SK-N-MC (cell line): ENCODE data around the gene YARS2.
A peak's percentile ranks its signal among the peaks of the same experiment; 100 is the strongest.

ENCODE experiments used
- DNase-seq: peaks from one replicate; pipeline ENCODE4 v3.0.0-alpha.2; 2011; ENCODE audit warnings: low read depth, low spot score
- H3K27ac ChIP-seq: fragments of 200-600 bp; sonication (generic); 2 replicates; pipeline ENCODE4 v1.5.1; 2016; ENCODE audit warnings: mixed run types
- H3K36me3 ChIP-seq: fragments of 200-600 bp; sonication (generic); 2 replicates; pipeline ENCODE4 v1.6.1; 2017; ENCODE audit warnings: antibody characterized with exemption, low read length, mixed read lengths; ENCODE audit not compliant: insufficient read depth
- H3K4me3 ChIP-seq: fragments of 200-600 bp; sonication (generic); 2 replicates; pipeline ENCODE4 v1.5.1; 2016
- H3K9ac ChIP-seq: fragments of 200-600 bp; sonication (generic); 2 replicates; pipeline ENCODE4 v1.8.0; 2017; ENCODE audit warnings: mixed run types, mixed read lengths; ENCODE audit not compliant: insufficient read length
- H3K9me3 ChIP-seq: fragments of 200-600 bp; sonication (generic); 2 replicates; pipeline ENCODE4 v1.6.1; 2017; ENCODE audit warnings: low read depth, mild to moderate bottlenecking, antibody characterized with exemption, low read length, moderate library complexity, mixed read lengths
- EZH2 ChIP-seq: fragments of 200-600 bp; sonication (generic); IDR thresholded peaks from one replicate; pipeline ENCODE4 v1.6.1; 2017; ENCODE audit warnings: antibody characterized with exemption
- FOXP2 ChIP-seq: optimal IDR thresholded peaks from 2 replicates; pipeline ENCODE3; 2011; ENCODE audit warnings: mild to moderate bottlenecking, moderate library complexity; ENCODE audit not compliant: insufficient read depth; ENCODE audit errors: extremely low read length, control extremely low read depth
- POLR2AphosphoS5 ChIP-seq: IDR thresholded peaks from 2 replicates; pipeline ENCODE4 v1.6.1; 2012; ENCODE audit warnings: mild to moderate bottlenecking, low read depth, low read length, borderline replicate concordance

Gene YARS2

DNA sequence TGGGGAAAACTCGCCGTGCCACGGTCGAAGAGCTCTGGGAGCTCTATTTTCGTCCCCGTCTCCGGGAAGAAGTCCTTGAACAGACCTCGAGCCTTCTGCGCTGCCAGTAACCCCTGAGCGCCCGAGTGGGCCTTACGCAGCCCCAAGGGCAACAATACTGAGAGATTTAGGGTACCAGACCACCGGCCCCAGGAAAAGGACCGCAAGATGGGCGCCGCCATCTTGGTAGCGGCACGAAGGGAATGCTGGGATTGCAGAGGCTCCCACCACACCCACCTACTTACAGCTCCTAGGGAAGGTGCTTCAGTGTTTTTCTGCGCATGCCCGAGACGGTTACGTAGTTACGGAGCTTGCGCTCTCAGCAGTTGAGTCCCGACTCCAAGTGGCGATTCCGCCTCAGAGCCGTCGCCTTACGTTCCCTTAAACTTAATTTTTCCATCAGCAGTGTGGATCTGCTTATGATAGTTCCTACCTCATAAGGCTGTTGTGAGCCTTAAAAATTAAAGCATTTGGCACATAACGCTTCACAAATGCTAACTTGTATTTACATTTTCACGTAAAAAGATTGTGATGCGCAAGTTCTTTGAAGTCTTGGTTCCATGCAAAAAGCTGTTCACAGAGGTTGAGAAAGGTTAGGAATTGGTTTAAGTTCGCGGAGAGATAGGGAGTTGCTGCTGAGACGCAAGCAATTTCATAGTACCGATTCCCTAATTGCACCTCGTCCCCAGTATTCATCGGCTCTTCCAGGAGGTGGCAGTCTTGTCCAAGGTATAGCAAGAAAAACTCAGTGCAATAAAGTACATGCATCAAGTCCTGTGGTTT lies at the start of gene YARS2:
Gene YARS2 (minus strand): TSS at position 244 of the 822 bp plus-strand sequence. CDS start 23 bp downstream, at position 221.
- Histone ChIP-seq H3K4me3 (peak within 1 kb of the TSS; percentile 96), H3K36me3 (peaks cover 27% of the 10 kb centered on the region), H3K9me3 (no peaks in the 10 kb centered on the region), H3K9ac (peak within 1 kb of the TSS; percentile 95), H3K27ac (peak within 1 kb of the TSS; percentile 96)
- peak; percentile 92 for DNase-seq
- TF ChIP-seq POLR2AphosphoS5 = peak; percentile 93
- TF ChIP-seq FOXP2 = no peak

DNA sequence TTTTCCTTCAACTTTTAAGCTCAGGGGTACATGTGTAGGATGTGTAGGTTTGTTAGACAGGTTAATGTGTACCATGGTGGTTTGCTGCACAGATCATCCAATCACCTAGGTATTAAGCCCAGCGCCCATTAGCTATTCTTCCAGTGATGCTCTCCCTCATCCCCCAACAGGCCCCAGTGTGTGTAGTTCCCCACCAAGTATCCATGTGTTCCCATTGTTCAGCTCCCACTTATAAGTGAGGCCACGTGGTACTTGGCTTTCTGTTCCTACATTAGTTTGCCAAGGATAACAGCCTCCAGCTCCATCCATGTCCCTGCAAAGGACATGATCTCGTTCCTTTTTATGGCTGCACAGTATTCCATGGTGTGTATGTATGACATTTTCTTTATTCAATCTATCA lies 48.6 kb upstream of the YARS2 start:
- no peaks in the 10 kb centered on the region for H3K9me3 ChIP-seq
- no peak overlapping the region for H3K4me3 ChIP-seq
- no peak overlapping the region for H3K27ac ChIP-seq
- no peak for DNase-seq
- TF ChIP-seq FOXP2 (no peak), EZH2 (no peak), POLR2AphosphoS5 (no peak)
- H3K36me3 ChIP-seq = peaks cover 26% of the 10 kb centered on the region
- H3K9ac ChIP-seq = no peak overlapping the region

DNA sequence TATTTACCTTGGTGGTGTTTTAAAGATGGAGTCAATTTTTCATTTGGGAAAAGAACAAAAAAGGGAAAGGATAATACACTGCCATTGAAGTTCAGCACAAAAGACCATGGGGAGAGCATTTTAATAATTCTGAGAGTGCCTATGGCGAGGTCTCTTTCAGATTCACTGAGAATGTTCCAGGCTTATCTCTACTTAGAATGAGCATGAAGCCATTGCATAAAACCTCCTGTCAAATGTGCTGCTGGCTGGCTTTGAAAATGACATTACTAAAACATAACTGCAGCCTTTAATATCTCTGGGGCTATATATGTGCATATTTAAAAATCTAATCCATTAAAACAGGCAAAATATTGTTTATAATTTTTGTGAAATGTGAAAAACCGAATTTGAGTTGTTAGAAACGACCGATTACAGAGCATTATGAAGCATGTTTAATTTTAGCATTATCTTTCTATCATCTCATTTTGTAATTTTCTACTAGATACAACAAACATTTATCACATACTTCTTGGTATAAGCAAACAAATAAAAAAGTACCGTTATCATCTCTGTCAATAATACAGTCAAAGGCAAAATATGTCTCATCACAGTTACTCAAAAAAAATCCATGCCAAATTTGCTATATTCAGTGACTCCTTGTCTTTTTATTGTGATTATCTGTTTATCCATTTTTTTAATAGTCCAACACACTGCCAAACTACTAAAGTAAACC lies 45.7 kb upstream of the YARS2 start:
- H3K9ac ChIP-seq = no peak overlapping the region
- TF ChIP-seq EZH2 = no peak
- no peak for TF ChIP-seq FOXP2
- no peak for TF ChIP-seq POLR2AphosphoS5

DNA sequence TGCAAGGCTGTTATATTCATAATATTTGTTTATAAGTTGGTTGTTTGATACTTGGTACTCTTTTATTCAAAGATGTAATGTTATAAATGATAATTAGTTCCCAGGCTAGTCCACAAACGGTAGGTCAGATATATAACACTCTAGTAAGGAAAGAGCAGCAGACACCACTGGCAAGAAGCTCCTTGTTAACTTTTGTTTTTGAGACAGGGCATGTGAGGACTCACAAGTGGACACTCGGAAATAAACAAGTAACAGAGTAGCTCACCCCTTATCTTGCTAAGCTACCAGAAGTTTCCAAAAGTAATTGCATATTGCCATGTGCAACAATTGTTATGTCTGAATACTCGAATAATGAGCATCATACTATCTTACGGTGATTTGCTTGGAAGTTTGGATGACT lies 38.6 kb upstream of the YARS2 start:
- no peak for DNase-seq
- Histone ChIP-seq H3K9me3 (no peaks in the 10 kb centered on the region), H3K27ac (no peak overlapping the region), H3K36me3 (peaks cover 25% of the 10 kb centered on the region), H3K4me3 (no peak overlapping the region), H3K9ac (no peak overlapping the region)
- TF ChIP-seq FOXP2 (no peak), POLR2AphosphoS5 (no peak), EZH2 (no peak)

More for the DNA sequence above, 45.7 kb upstream of the YARS2 start:
- peaks cover 21% of the 10 kb centered on the region for H3K36me3 ChIP-seq
- no peak for DNase-seq
- no peak overlapping the region for H3K27ac ChIP-seq
- H3K4me3 ChIP-seq = no peak overlapping the region
- H3K9me3 ChIP-seq = no peaks in the 10 kb centered on the region

DNA sequence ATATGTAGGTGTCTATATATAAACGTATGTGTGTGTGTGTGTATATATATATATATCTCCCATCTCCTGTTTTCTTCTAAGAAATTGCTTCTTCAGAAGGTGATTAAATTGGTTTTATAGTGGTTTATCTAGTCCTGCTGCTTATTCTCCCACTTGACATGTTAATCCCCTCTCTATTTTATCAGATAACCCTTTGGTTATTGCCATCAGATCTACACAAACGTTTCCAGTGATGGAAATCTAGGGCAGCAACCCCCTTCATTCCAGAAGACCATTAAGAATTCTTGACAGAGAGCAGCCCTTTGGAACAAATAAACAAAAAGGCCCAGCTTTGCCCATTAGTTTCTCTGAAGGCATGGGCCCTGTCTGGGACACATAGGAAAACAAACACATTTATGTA lies 34.2 kb upstream of the YARS2 start:
- Histone ChIP-seq H3K4me3 (no peak overlapping the region), H3K9me3 (no peaks in the 10 kb centered on the region), H3K36me3 (peaks cover 17% of the 10 kb centered on the region), H3K27ac (no peak overlapping the region), H3K9ac (no peak overlapping the region)
- TF ChIP-seq EZH2 = no peak
- no peak for TF ChIP-seq POLR2AphosphoS5
- TF ChIP-seq FOXP2 = no peak
- DNase-seq = no peak

DNA sequence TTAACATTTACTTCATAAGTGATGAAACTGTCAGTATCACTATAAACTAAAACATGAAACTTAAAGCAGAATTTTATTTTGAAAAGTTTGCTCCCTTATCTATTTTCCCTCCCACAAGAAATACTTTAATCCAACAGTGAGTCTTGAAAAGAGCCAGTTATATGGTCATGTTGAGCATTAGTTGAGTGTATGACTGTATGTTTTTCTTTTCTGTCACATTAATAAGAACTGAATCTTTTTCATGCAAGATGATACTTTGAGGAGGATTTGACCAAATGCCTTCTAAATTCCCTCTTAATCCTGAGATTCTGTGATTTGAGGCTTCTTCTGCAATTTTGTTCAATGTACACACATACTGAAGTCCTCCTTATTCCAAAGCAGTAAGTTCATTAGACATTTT lies 33.7 kb upstream of the YARS2 start:
- no peak overlapping the region for H3K4me3 ChIP-seq
- no peaks in the 10 kb centered on the region for H3K9me3 ChIP-seq
- H3K9ac ChIP-seq = no peak overlapping the region
- DNase-seq = no peak
- H3K36me3 ChIP-seq = peaks cover 17% of the 10 kb centered on the region
- no peak overlapping the region for H3K27ac ChIP-seq
- TF ChIP-seq FOXP2 = no peak
- TF ChIP-seq POLR2AphosphoS5 = no peak
- no peak for TF ChIP-seq EZH2

DNA sequence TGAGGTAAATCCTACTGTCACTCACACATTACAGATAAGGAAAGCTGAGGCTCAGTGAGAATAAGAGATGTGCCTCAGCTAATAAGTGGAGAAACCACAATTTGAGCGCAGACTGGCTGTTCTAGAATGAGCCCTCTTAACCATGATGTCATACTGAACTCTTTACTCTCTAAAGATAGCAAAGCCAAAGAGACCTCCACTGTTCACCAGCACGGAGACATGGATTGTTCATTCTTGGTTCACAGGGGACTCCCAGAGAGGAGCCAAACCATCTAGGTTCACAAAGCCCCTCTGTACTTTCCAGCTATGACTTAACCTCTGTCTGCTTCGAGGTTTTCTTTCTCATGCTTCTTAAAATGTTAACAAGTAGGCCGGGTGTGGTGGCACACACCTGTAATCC lies 32.7 kb upstream of the YARS2 start:
- Histone ChIP-seq H3K27ac (no peak overlapping the region), H3K9me3 (no peaks in the 10 kb centered on the region), H3K36me3 (peaks cover 11% of the 10 kb centered on the region), H3K4me3 (no peak overlapping the region), H3K9ac (no peak overlapping the region)
- no peak for DNase-seq
- TF ChIP-seq FOXP2 = no peak
- TF ChIP-seq EZH2 = no peak
- no peak for TF ChIP-seq POLR2AphosphoS5

DNA sequence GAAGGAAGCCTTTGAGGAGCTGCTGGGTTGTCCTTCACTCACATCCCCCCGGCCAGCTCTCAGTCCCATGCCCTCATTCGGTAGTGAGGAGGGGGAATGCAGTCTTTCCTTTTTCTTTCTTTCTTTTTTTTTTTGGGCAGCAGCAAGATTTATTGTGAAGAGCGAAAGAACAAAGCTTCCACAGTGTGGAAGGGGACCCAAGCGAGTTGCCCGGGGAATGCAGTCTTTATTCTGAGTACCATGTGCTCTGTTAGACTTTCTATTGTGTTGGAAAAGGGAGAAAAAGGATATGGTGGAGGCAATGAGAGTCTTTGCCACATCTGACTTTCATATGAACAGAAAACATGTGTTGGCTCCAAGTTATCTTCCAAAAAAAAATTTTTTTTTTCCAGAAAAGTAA lies 29.9 kb upstream of the YARS2 start:
- H3K27ac ChIP-seq = no peak overlapping the region
- no peaks in the 10 kb centered on the region for H3K36me3 ChIP-seq
- H3K9me3 ChIP-seq = no peaks in the 10 kb centered on the region
- H3K9ac ChIP-seq = no peak overlapping the region
- TF ChIP-seq POLR2AphosphoS5 (no peak), FOXP2 (no peak), EZH2 (no peak)
- no peak for DNase-seq
- no peak overlapping the region for H3K4me3 ChIP-seq

DNA sequence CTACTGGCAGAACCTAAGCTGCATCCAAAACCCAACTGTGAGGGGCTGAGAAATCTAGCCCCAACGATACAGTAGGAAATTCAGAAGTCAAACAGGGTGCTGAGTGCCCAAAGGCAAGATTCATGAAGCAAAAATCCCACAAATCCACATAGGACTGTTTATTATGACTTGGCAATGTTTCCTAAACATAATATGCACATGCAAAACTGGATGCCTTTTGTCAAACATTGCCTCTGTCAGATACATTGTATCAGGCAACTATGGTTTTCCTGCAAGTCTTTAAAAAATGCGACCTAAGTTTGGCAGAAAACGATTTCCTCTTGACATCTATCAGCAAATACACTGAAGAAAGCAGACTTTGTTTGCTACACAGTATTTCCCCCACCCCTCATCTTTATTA lies 27.3 kb upstream of the YARS2 start:
- Histone ChIP-seq H3K9me3 (no peaks in the 10 kb centered on the region), H3K9ac (no peak overlapping the region), H3K27ac (no peak overlapping the region), H3K4me3 (no peak overlapping the region), H3K36me3 (no peaks in the 10 kb centered on the region)
- no peak for TF ChIP-seq FOXP2
- DNase-seq = no peak

DNA sequence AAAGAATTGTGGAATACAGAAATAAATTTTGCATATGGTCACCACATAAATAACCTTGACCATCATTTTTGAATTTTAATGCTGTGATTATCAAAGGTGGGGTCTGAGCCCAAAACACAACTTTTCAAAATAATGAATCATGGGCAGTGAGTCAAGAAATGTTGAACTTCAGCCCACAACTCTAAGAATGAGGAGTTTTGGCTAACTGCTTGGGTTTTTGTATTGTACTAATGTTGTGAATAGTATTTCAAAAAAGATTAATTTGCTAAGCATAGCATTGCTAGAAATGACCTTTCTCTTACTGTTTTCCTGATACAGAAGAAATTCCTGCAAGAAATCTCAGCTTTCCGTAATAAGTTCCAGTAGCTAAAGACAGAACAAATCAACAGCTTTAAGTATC lies 24.4 kb upstream of the YARS2 start:
- no peak overlapping the region for H3K27ac ChIP-seq
- no peaks in the 10 kb centered on the region for H3K9me3 ChIP-seq
- no peak overlapping the region for H3K4me3 ChIP-seq
- no peaks in the 10 kb centered on the region for H3K36me3 ChIP-seq
- no peak for DNase-seq
- TF ChIP-seq POLR2AphosphoS5 (no peak), EZH2 (no peak), FOXP2 (no peak)
- no peak overlapping the region for H3K9ac ChIP-seq
